IPS-11a (cell line): Measurements from ENCODE around the gene EEF1AKMT3.

Experiments
- H3K4me3 ChIP-seq: one replicate; pipeline ENCODE4 v1.5.1; 2013; ENCODE audit warnings: low read depth, low read length, control low read depth

The EEF1AKMT3 gene

DNA sequence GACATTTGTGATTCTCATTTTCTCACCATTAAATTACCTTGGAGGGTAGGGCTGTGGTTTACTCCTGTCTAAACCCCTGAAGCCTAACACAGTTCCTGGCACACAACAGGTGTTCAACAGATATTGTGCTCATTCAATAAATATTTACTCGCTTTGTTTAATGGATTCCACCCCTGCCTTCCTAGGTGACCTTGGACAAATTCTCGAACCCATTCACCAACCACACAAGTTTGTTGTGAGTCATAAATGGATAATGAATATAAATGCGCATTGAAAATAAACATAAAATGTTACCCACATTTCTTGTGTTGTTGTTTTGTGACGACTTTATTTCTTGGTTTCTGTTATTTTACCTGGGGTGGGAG lies 9.8 kb downstream of the EEF1AKMT3 start:
- H3K4me3 ChIP-seq = no peak overlapping the region

DNA sequence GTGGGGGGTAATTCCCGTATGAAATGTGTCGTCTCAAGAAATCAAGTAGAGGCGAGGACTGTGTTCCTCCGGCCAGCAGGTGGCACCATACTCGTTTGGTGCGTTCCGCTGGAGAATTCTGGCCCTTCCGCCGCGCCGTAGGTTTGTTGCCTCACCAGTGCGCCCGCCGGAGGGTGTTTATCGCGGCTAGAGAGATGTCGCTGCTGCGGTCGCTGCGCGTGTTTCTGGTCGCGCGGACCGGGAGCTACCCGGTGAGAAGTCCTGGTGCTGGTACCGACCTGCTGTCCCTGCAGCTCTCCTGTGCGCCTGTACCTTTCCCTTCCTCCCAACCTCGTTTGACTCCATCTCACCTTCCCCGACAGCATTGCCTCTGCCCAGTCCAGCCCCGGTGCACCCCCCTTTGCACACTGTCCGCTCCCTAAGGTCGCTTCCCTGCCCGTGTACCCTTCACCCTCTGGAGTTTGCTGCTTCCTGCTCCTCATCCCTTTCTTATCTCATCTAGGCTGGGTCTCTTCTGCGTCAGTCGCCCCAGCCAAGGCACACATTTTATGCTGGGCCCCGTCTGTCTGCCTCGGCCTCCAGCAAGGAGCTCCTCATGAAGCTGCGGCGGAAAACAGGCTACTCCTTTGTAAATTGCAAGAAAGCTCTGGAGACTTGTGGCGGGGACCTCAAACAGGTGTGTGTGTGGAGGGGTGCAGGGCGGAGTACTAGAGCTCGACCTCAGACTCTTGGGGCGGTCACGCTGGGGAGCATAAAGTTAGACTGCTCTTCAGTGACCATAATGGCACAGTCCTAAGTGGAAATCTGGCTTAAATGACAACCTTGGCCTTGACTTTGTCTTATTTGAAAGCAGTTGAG lies 10.4 kb downstream of the EEF1AKMT3 start, which contains the start of gene TSFM:
TSFM (plus strand) TSS at position 180 of the 858 bp plus-strand sequence; CDS start at position 195, 15 bp downstream.
- H3K4me3 ChIP-seq = peak within 1 kb of the TSS; percentile 100

GRCh38 chr12:57783466-57783801 lies 11.0 kb downstream of the EEF1AKMT3 start:
- peak overlapping the region; percentile 100 for H3K4me3 ChIP-seq

GRCh38 chr12:57783861-57784260 lies 11.4 kb downstream of the EEF1AKMT3 start:
- no peak overlapping the region for H3K4me3 ChIP-seq

GRCh38 chr12:57793920-57794319 lies 21.5 kb downstream of the EEF1AKMT3 start:
- no peak overlapping the region for H3K4me3 ChIP-seq

- H3K4me3 ChIP-seq = no peak overlapping the region
Observed at GRCh38 chr12:57795354-57795753, 22.9 kb downstream of the EEF1AKMT3 start.

- H3K4me3 ChIP-seq = no peak overlapping the region
Observed at GRCh38 chr12:57796996-57797395, 24.6 kb downstream of the EEF1AKMT3 start.

DNA sequence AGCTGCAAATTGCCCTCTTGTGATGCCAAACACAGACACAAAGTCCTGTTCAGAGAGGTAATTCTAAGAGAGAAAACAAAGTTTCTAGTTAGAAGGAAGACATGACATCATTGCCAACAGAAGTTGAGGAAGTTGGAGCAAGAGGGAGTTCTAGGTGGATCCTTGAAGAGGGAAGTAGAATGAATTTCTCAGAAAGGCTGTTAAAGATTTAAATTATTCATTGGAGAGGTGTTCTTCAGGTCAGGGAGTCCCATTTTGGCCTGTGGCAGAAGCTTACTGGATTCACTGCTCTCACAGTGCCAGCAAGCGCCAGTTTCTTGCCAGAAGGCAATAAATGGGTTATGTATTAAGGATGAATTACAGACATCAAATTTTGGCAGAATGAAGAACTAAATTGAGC lies 25.5 kb downstream of the EEF1AKMT3 start:
- H3K4me3 ChIP-seq = no peak overlapping the region

DNA sequence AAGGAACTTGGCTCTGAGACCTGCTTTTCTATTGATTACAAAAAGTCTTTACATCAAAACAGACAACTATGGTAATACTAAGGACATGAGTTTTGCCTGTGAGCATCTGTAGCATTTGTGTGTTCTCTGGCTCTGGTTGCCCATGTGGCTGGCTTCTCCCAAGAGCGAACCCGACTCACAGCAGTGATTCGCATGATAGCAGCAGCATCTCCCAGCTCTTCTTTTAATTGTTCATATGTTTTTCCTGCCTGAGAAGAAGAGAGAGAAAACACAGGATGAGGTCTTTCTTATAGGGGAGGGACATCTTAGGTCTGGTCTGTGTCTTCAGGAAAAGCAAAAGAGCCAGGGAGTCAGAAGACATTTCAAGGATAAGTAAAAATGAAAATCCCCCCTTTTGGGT lies 28.6 kb downstream of the EEF1AKMT3 start:
- H3K4me3 ChIP-seq = no peak overlapping the region

- H3K4me3 ChIP-seq = no peak overlapping the region
Observed at GRCh38 chr12:57802607-57803006, 30.2 kb downstream of the EEF1AKMT3 start.

DNA sequence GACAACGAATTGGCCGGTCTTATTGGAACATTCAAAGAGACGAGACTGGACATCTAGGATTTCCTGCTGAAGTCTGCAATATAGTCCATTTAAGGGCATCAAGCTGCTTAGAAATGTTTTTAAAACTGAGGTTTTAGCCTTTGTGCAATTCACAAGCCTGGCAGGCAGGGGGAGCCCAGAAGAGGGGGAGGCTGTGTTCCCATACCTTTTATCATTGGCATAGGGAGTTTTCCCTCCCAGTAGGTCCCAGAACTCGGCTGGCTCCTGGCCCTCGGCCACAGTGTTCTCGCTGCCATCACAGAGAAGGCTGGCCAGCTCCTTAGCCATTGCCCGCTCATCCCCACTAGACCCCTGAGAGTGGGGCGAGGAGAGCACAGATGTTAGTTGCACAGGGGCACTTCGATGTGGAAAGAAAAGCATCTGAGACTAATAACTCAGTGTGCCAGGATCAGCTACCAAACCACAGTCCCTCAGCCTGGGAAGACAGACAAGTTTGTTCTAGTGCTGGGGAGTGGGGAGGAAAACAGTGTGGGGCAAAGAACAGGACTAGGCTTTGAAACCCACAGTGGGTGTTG lies 31.0 kb downstream of the EEF1AKMT3 start:
- H3K4me3 ChIP-seq = no peak overlapping the region

GRCh38 chr12:57806677-57807076 lies 34.3 kb downstream of the EEF1AKMT3 start:
- H3K4me3 ChIP-seq = no peak overlapping the region

DNA sequence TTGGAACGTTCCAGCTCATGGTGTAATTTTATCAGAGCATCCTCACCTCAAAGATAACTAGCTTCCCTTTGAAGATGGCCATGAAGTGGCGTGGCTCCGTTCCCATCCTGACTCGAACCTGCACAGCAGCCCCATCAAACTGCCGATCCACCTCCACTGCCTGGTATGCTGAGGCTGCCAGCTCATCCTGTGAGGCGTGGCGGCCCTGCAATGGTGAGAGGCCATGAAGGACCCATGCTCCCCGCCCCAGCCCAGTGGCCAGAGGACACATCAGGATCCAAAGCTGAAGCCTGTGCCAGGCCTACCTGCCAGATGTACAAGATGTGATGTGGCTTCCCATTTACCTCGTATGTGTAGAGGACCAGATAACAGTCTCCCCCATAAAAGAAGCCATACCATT lies 34.9 kb downstream of the EEF1AKMT3 start:
- no peak overlapping the region for H3K4me3 ChIP-seq

- H3K4me3 ChIP-seq = no peak overlapping the region
Observed at GRCh38 chr12:57808351-57808750, 35.9 kb downstream of the EEF1AKMT3 start.

DNA sequence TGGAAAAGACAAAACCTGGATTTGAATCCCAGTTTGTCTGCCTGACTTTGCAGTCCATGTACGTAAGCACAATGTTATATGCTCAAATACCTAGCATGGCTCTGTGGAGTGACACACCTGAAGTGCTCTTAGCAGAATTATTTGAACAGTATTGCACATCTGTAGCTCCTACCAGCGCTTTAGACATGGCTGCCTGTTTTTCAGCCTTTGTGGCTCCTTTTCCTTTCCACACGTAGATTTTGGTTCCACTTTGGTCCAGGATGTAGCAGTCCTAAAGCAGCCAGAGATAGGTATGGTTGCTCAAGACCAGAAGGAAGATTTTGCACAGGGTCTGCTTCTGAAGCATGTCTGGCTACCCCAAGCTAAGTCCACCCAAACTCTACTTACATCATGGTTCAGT lies 37.0 kb downstream of the EEF1AKMT3 start:
- H3K4me3 ChIP-seq = no peak overlapping the region

GRCh38 chr12:57810450-57810849 lies 38.0 kb downstream of the EEF1AKMT3 start:
- no peak overlapping the region for H3K4me3 ChIP-seq

- H3K4me3 ChIP-seq = no peak overlapping the region
Observed at GRCh38 chr12:57811028-57811755, 38.8 kb downstream of the EEF1AKMT3 start.

DNA sequence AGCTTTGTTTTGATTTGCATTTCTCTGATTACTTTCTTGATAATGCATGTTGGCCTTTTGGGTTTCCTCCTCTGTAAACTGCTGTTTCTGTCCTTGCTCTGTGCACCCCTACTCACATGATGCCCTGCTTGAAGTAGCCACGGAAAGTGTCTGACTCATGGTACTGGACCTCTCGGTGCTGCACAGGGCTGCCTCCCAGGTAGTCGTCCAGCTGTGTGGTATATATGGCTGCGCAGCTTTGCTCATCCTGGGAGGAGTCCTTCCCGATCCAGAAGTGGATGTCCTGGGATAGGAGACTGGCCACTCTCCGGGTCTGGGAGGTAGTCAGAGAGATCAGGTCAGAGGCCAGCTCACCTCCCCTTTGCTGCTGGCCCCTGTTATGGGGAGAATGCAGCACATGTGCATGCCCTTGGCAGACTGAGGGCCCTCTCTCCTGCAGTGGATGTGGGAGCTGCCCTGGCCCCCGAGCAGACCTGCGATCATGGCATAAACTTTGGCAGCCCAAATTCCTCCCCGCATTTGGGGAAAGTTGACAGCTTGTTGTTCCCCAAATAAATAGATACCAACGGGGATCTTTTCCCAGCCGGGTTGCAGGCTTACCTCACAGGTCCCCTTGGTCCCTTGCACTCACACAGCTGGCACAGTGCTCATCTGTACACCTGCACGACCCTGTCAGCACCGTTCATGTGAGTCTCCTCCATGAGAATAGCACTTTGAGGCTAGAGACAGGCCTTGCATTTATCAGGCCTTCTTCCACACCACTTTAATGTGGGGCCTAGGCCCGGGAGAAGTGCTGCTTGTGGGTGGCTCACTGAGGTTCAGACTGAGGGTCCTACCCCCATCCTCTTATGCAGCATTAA lies 40.9 kb downstream of the EEF1AKMT3 start:
- H3K4me3 ChIP-seq = no peak overlapping the region

DNA sequence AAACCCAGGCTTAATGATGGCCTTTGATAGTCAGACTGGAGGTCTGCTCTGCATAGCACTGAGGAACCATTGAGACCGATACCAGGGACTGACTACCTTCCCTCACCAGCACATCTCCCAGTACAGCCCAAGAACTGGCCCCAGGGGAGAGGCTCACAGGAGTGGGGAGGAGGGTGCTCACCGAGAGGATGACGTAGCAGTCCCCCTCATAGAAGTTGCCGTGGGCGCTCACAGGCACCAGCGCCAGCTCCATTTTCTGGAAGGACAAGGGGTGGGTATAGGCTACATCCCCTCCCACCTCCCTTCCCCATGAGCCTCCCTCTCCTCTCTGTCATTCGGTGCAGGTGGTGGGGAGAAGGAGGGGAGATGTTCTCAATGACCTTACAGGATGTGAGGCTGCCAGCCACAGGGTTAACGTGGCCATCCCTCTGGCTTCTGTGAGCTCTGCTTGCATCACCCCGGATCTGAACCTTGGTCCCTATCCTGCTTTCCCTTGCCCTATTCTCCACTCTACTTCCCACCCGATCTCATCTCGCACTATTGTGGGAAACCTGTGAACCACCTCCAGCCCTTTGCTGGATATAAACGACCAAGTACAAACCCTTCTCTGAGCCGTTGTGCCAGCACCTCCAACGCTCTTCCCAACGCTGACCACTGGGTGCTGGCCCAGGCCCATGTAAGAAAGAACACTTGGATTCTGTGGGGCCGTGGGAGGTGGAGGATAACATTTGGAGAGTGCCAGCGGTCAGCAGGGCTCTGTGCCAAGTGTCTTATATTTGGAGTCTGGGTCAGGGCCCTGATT lies 41.8 kb downstream of the EEF1AKMT3 start:
- H3K4me3 ChIP-seq = no peak overlapping the region
